HG02763 (cell line): ENCODE measurements around the gene SLC39A3.

Experiments
- ATAC-seq: cut with Tn5 transposase; IDR thresholded peaks from one replicate; pipeline ENCODE4 v1.9.1; 2021; ENCODE audit warnings: mild to moderate bottlenecking, moderate library complexity; ENCODE audit not compliant: unreplicated experiment

SLC39A3 gene, protein sequence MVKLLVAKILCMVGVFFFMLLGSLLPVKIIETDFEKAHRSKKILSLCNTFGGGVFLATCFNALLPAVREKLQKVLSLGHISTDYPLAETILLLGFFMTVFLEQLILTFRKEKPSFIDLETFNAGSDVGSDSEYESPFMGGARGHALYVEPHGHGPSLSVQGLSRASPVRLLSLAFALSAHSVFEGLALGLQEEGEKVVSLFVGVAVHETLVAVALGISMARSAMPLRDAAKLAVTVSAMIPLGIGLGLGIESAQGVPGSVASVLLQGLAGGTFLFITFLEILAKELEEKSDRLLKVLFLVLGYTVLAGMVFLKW

GRCh38 chr19:2739602-2740313, at the start of gene SLC39A3:
TSS of gene SLC39A3 (minus strand) at chr19:2740017. CDS start at chr19:2737257, 2,760 bp downstream.
- peak; percentile 90 for ATAC-seq

DNA sequence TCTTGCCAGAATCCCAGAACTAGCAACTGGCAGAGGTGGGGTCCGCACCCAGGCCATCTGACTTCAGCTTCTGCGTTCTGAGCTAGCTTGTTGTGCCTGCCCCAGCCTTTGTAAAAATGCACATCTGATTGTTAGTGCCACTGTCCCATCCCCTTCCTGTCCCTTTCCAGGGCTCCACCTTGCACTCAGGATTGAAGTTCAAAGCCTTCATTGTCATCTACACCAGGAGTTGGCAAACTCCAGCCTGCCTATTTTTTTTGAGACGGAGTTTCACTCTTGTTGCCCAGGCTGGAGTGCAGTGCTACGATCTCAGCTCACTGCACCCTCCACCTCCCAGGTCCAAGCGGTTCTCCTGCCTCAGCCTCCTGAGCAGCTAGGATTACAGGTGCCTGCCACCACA, 48.4 kb upstream of the SLC39A3 start:
- ATAC-seq, result no peak

GRCh38 chr19:2787115-2787514, 47.3 kb upstream of the SLC39A3 start:
- no peak for ATAC-seq

DNA sequence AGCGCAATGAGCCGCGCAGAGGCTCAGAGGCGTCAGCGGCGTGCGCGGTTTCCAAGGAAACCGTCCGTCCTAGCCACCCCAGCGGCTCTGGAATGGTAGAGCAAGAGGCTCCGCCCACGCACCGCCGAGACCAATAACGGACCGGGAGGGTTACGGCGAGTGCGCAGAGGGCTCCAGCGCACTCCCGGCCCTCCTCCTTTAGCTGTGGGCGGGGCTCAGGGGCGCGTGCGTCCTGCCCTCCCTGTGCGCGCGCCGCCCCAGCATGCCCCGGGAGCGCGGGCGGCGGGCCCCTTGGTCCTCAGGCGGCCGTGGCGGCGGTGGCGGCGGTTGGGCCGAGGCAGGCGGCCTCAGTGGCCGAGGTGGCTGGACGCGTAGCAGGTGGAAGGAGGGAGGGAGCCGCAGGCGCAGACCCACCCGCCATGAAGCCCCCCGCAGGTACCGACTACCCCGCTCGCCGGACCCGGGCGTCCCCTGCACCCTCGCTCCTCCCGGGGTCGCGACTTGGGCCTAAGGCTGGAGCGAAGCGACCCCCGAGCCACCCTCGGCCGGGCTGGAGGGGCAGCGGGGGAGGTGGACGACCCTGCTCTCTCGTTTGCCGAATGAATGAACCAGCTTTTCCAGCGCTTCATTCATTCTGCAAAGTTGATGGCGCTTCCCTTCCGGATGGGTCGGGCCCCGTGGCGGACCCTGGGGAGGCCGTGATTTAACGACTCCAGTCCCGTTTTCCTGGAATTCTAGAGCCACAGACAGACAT, 45.6 kb upstream of the SLC39A3 start, which contains the start of gene THOP1:
TSS of gene THOP1 (plus strand) at position 260 of the 754 bp plus-strand sequence. CDS start at position 420, 160 bp downstream.
- peak; percentile 67 for ATAC-seq

GRCh38 chr19:2783781-2784145, 43.9 kb upstream of the SLC39A3 start:
- no peak for ATAC-seq

- ATAC-seq, result peak; percentile 75
These were observed 43.3 kb upstream of the SLC39A3 start, which contains the start of gene SGTA for GRCh38 chr19:2782936-2783780. TSS of gene SGTA (minus strand) at chr19:2783273. CDS start at chr19:2769068, 14,205 bp downstream.

DNA sequence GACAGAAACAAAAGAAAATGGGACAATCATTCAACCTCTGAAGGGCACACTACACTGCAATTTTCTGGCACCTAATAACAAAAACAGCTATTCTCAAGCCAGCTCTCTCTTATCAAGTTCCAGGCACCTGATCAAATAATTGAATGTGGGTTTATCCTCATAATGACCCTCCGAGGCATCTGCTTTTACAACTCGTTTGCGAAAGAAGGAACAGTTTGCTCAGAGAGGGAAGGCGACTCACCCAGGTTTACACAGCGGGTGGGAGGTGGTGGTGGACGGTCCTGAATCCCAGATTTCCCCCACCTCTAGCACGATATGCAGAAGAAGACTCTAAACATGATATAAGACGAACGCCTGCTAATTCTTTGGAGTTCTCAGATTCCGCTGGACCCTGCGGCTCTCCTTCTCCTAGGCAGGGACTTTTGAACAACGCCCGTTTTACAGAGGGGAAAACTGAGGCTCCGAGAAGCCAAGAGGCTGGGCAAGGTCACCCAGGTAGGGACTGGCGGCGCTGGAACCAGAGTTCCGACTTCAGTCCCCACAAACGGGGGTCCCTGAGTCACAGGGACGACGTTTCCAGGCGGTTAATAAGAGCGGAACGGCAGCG, 42.6 kb upstream of the SLC39A3 start:
- no peak for ATAC-seq

- no peak for ATAC-seq
These were observed 40.5 kb upstream of the SLC39A3 start for GRCh38 chr19:2780284-2780683.

GRCh38 chr19:2779121-2779740, 39.4 kb upstream of the SLC39A3 start:
- no peak for ATAC-seq

- no peak for ATAC-seq
These were observed 38.3 kb upstream of the SLC39A3 start for GRCh38 chr19:2777952-2778683.

- ATAC-seq, result no peak
These were observed 36.0 kb upstream of the SLC39A3 start for GRCh38 chr19:2775556-2776430.

- no peak for ATAC-seq
These were observed 35.2 kb upstream of the SLC39A3 start for GRCh38 chr19:2774953-2775555.

GRCh38 chr19:2774083-2774679, 34.4 kb upstream of the SLC39A3 start:
- no peak for ATAC-seq

DNA sequence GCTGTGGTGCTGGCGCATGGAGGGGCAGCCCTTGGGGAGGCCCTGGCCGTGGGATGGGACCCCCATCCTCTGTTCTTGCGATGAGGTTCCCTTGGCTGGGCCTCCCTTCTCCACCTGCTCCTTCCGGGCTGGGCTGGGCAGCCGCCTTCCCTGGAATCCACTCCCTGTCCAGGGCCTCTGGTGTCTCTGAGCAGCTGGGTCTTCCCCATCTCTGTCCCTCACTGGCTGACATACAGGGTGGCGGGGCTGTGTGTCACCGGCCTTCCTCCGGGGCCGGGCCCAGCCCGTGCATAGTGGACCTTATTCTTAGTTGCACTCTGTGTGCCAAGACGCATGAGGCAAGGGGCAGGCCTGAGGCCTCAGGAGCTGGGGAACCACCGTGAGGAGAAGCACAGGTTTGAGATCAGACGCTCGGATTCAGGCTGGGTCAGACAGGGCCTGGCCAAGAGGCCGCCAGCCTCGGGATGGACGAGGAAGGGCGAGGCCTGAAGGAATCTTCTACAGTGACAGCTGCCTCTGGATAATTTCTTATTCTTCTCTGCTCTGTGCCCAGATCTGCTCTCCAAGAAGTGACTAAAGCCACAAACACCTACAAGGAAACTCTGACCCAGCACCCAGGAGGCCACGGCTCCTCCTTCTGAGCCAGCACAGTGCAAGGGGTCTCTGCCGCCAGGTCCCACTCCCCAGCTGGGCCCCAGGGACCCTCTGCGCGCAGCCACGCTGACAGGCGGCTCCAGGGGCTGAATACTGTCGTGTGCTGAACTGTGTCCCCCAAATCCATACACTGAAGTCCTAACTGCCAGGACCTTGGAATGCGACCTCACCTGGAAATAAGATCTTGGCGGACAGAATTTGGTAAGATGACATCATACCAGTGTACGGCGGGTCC, 32.2 kb upstream of the SLC39A3 start:
- no peak for ATAC-seq

- ATAC-seq, result no peak
These were observed 30.5 kb upstream of the SLC39A3 start for GRCh38 chr19:2770055-2771013.
